ELF-1 (cell line): ENCODE results near the gene FAM162B.
"Not testable (repeated sequence)": the region's sequence is repeated elsewhere in the genome, so short reads cannot be mapped to it uniquely, and the experiment has no call there.

Source experiments
- DNase-seq: peaks from one replicate; pipeline ENCODE4 v3.0.0-alpha.2; 2016; ENCODE audit warnings: low read depth, low spot score

FAM162B gene

DNA sequence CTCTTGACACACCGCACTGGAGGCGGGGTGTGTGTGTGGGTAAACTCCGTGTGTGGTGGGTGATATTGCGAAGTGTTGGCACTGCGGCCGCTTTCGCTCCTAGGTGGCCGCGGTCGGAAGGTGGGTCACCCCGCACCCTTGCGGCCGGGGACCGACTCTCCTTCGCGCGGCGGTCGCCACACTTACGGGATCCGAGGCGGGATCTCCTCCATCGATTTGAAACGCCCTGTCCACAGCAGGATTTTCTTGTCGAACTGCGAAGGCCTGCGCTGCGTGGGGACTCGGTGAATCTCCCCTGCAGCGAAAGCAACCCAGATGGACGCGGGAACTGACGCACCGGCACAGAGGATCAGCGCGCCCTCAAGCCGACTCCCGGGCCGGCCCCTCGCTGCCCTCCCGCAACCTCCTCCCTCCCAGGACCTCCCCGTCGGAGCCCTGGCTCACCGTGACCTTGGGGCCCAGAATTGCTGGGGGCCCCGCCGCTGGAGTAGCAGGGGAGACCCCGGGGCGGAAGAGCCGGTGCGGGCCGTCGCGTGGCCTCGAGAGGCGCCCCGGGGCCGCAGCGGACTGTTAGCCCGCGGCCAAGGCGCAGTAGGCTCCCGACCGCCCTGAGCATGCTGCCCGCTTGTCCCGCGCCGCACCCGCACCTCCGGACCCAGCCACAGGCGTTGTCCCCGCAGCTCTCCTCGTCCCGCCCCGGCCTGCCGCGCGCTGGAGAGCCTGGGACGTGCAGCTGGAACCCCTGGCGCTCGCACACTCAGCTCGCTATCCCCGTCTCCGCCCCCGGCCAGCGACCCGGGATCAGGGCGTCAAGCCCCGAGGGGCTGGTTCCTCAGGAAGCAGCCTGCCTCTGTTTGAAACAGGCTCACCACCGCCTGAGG, at the start of gene FAM162B:
TSS of gene FAM162B (minus strand) at position 759 of the 881 bp plus-strand sequence. CDS start at position 616, 143 bp downstream.
- peak; percentile 93 for DNase-seq

- no peak for DNase-seq
Measured at GRCh38 chr6:116812051-116812650, 46.6 kb upstream of the FAM162B start.

DNA sequence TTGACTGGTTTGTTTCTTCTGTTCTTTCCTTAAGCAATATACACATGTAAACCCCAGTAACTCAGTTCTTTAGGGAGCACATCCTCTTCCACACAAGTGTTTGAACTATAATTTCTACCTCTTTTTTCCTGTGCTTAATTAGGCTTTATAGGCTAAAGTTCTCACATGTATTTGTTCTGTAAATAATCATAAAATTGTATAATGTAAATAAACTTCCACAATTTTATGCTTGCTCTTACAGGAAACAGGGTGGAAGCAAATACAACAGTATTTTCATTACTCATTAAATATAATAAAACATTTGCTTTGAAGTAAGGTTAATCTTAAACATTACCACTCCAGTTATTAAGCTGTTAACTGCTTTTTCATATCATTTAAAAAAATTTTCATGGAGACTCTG, 36.5 kb upstream of the FAM162B start:
- no peak for DNase-seq

DNA sequence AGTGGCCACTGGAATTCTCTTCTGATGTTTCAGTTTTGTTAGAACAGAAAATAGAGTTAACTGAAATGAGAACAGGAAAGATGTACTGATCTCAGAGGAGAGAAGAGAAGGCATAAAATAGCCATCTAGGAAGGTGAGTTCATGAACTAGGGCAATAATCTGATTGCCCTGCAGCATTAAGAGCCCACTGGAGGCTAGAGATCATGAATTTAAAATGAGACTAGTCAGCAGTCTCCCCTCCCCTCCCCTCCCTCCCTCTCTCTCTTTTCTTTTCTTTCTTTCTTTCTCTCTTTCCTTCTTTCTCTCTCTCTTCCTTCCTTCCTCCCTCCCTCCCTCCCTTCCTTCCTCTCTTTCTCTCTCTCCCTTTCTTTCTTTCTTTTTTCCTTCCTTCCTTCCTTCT, 34.4 kb upstream of the FAM162B start:
- no peak for DNase-seq

DNA sequence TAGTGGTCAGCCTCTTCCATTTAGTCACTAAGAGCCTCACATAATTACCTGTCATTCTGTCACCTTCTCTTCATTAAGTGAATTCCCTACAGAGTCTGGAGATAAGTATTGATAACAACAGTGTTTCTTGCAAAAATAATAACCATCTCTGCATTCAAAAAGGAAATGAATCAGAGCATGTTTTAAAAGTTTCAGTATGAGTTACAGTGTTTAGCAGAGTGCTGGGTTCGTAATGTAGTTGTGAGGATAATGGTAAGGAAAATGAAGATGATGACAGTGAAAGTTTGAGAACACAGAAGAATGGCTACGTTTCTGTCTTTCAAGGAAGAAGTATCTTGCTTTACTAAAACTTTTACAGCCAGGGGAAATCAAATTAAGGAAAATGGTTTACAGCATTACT, 32.1 kb upstream of the FAM162B start:
- no peak for DNase-seq

DNA sequence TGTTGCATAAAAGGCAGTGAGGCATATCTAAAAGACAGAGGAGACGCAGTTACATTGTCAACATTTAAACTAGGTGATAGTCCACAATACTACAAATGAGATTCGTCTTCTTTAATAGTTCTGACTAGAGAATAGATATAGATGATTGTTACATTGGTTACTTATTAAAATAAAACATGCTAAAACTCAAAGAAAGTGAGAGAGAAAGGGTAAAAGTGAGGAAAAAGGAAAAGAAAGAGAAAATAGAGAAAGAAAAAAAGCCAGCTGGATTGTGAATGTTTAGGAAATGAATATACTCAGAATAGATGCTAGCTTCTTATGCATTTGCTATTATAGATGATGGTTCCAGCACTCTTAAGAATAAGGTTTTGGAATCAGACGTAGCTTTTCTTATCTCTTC, 27.7 kb upstream of the FAM162B start:
- DNase-seq = no peak

DNA sequence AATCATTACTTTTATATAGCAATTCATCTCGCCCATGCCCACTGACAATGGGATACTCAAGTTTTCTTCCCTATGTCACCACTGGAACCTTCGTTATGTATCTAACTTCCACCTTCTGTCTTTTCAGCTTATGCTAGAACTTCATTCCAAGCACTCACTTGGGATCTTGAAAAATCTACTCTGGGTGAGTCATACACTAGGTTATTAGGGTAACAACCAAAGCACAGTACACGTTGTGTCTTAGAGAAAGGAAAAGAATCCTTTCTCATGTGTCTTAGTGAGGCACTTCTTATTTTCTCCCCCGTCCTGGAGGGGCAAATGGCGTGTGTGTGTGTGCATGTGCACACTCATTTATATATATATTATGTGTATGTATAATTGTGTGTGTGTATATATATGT, 18.3 kb upstream of the FAM162B start:
- DNase-seq = no peak

- peak; percentile 2 for DNase-seq
Measured at GRCh38 chr6:116779573-116780164, 14.2 kb upstream of the FAM162B start.

DNA sequence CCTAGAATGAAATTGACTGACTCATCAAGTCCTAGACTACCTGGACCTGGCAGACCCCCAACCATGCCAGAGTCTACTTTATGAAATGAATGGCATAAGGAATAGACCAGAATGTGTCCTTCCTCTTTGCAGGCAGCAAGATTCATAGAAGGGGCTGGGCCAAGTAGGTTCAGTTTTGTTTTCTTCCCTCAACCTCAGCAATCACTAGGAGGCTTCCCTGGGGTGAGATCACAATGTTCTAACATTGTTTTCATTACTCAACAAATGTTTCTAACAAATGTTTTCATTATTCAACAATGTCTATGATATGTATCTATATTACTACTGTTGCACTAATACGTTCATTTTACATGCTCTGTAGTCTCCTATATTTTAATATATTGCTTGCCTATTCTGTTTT, 8.4 kb upstream of the FAM162B start:
- DNase-seq = no peak

DNA sequence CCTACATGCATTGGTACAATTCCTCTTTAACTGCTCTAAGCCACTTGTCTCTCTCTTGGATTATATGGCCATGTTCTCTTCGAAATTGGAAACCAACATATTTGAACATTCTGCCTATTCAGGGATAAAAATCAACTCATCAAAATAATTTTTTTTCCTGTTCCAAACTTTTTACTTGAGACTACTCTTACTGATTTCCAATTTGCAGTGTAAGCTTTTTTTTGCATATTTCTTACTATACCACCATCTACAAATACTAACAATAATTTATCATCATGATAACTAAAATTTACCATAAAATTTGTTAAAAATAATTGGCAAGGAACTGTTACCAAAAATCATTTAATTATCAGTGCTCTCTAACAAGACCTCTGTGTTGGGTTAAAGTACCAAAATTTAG, 6.9 kb upstream of the FAM162B start:
- no peak for DNase-seq

DNA sequence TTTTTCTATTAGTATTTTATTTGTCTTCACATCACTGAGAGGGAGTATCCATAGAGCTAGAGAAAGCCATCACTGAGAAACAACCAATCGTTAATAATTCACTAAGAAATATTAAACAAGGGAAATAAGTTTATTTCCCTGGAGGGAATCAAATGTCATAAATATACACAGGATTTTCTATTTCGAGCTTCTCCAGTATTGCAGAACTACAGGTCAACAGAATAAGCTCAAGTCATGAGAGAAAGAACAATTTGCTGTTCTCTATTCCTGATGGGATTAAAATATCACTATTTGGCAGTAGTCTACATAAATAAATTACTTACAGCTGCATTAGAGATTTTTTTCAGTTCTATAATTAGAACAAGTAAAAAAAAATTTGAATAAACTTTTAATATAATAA, 2.2 kb upstream of the FAM162B start:
- no peak for DNase-seq

DNA sequence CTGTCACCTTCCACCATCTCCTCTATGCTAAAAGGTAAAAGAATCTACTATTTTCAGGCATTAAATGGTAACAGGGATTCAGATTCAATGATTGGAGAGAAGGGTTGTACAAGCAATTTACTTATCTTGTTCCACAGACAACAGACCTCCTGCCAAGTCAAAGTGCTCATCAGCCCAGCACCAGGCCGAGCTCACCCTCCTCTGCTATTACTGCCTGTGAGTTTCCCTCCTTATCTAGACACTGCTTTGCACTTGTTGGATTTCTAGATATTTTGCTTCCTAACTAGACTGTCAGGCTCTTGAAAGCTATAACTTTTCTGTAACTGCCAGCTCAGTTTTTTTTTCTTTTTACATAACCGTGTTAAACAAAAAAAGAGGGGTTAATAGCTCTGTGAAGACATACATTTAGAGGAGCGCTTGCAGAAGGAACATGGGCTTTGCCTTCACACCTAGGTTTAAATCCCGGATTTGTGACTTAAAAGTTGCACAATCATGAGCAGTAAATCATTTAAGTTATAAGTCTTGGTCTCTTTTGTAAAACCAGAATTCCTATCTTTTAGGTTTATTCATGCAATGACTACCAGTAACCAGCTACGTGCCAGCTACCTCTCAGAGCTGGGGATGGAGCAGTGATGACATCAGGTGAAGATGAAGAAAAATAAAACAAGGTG, 1.1 kb upstream of the FAM162B start:
- peak; percentile 7 for DNase-seq

GRCh38 chr6:116764629-116764960, 924 bp downstream of the FAM162B start:
- peak; percentile 56 for DNase-seq

DNA sequence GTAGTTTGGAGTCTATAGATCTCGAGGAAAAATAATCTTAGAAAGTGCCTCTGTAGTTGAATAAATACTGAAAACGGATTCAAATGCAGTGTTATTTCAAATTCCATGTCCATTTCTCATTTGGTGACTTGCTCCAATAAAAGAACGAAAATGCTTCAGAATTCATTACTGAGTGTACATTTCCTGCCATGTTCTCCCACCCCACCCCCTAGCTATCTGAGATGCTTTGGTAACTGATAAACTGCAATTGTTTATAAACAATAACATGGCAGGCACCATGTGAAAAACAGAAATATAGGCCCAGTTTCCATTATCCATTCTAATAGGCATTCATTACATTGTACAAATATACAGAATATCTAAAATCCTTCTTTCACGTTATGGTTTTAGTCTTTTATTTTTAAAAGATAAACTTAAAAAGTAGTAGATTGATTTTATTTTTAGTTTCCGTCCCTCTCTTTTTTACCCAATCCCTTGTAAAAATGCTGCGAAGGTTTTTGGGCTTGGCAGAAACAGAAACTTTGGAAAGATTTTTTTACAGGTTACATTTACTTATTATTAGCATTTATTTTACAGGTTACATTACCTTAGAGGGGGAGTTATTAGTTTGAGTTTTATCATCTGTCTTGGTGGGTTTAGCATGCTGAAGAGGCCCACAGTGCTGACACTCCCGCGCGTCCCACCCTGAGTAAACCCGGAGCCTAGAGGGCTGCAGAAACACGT, 1.5 kb downstream of the FAM162B start:
- no peak for DNase-seq

DNA sequence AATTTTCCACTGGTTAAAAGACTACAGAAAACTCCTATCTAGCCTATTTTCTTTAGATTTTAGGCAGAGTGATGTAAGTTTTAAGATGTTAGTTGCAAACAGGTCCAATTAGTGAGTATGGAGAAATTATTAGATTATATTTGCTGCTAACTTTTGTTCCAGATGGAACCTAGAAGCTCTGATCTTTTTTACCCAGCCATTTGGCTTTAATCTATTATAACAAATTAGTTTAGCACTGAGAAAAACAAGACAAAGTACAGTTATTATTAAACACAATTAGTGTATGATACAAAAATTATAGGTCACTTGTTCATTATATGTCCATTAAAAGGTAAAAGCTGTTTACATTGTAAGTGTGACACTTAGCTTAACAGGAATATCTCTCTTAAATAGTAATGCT, 2.5 kb downstream of the FAM162B start:
- no peak for DNase-seq

- no peak for DNase-seq
Measured at GRCh38 chr6:116762235-116762634, 3.3 kb downstream of the FAM162B start.

DNA sequence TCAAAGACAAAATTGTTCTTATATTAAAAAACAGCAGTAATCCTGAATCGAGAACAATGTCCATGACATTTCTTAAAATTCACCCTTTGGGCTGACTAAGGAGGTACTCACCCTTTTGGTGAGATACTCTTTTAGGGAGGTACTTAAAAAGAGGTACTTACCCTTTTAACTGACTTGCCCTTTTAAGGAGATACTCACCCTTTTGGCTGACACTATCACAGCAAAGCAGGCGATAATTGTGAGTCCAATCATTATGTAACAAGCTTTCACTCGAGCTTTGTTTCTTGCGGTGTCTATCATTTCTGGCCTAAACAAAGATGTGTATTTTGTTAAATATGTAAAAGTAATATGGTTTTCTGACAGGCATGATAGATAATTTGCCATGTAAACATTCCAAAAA, 3.7 kb downstream of the FAM162B start:
- DNase-seq = no peak

GRCh38 chr6:116745176-116745575, 20.3 kb downstream of the FAM162B start:
- no peak for DNase-seq

DNA sequence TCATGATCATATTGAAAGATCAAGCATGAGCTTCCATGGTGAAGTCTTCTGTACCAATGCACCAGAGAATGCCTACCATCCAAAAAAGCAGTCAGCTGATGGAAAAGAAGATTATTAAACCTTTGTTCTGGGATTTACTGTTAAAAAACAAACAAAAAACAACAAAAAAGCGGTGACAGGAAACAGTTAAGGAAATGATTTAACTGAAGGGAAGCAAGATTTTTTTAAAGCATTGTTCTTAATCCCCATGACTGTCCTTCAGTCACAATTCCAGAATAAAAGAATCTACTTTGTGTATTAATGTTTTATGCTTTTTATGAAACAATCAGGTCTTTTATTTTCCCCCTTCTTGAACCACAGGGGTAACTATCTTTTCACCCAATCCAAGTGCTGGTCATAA, 23.9 kb downstream of the FAM162B start:
- no peak for DNase-seq

GRCh38 chr6:116740486-116740885, 25.0 kb downstream of the FAM162B start:
- not testable (repeated sequence) for DNase-seq

DNA sequence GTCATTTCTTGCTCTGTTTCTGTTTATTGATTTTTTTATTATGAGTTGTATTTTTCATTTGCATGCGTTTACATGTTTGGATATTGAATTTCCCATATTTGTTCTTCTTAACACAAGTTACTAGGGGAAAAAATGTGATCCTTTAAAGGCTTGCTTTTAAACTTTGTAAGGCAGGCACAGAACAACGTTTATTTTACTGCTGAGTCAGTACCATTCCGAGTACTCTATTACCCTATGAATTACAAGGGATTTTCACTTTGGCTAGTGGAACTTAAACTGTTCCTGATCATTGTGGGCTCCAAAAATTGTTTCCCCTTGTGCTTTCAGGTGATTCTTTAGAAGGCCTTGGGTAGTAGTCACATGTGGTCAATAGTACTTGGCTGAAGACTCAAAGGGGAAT, 28.5 kb downstream of the FAM162B start:
- no peak for DNase-seq

GRCh38 chr6:116730513-116730912, 35.0 kb downstream of the FAM162B start:
- DNase-seq = no peak
